CD4-positive, alpha-beta T cell treated with Interleukin-4 for 1 hour (primary cell): ENCODE results near the gene GRK2.

ENCODE experiments used
- DNase-seq, 2 donors: peaks; one replicate each; pipeline ENCODE4 v3.0.0-alpha.2; 2020 to 2022

The GRK2 gene

DNA sequence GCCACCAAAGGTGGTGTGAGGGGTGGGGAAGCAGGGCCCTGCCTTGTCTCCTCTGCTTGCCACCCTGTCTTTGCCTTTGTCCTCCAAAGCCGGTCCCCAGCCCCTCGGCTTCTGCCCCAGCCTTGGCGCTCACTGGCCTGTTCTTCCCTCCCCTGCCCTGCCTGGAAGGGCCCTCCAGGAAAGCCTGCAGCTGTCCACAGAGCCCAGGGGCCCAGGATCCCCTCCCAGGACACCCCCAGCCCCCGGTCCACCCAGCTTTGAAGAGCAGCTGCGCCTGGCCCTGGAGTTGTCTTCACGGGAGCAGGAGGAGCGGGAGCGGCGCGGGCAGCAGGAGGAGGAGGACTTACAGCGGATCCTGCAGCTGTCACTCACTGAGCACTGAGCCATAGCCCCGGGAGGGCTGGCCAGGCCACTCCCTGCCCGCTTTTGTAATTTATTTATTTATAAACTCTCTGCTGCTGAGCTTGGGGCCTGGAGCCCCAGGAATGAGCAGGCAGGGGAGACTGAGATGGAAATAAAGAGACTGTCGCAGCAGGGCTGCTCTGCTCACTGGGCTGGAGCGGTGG lies 35.8 kb downstream of the GRK2 start:
- no peak for DNase-seq

DNA sequence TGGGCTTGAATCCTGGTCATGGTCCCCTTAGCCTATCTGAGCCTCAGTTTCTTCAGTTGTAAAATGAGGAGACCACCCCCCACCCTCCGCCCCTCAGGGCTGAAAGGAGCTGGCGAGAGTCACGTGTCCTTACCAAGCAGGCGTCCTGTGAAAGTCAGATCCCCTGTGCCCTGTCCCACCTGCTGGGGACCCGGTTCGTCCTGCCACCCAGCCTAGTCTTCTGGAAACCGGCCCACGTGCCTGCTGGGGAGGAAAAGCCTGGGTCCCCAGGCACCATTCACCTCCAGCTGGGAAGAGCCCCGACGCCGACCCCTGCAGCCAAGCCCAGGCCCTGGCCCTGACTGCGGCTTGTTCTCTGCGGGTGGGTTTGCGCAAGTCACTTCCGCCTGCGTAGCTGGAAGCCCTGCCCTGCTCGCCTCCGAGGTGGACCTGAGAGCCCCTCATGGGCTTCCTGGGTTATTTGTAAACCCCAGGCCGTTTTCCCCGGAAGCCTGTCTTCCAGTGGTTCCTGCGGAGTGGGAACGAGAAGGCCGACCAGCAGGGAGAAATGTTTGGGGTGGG lies 36.4 kb downstream of the GRK2 start:
- peak in 1 of 2 donors; percentile 42 for DNase-seq

DNA sequence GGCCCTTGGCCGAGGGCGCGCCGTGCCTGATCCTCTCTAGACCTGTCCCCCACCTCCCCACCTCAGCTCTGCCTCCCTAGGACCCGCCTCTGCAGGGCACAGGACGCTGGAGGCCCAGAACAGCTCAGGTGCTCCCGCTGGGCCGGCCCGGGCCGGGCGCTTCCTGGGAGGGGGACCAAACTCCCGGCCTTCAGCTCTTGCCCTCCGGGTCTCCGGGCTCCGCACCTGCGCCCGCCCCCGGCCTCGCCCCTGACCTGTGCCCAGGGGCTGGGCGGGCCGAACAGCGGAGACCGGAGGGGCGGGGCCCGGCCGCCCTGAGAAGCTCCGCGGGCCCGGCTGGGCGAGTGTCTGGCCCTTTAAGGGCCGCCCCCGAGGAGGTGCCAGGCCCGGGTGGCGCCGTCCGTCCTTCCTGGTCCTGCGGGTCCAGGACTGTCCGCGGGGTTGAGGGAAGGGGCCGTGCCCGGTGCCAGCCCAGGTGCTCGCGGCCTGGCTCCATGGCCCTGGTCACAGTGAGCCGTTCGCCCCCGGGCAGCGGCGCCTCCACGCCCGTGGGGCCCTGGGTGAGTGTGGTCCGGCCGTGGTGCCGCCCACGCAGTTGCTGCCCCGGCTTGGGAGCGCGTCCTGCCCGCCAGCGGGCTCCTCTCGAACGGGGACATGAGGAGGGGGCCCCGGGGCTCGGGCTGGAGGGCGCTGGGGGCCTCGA lies 37.0 kb downstream of the GRK2 start, which contains the start of gene SSH3:
Gene SSH3 (plus strand): TSS at position 399 of the 703 bp plus-strand sequence. CDS start 96 bp downstream, at position 495.
- DNase-seq, result peak in 1 of 2 donors; percentile 36

GRCh38 chr11:67303835-67304411 lies 37.6 kb downstream of the GRK2 start:
- DNase-seq, result no peak

- DNase-seq, result no peak
Measured at GRCh38 chr11:67304511-67305113, 38.3 kb downstream of the GRK2 start.

DNA sequence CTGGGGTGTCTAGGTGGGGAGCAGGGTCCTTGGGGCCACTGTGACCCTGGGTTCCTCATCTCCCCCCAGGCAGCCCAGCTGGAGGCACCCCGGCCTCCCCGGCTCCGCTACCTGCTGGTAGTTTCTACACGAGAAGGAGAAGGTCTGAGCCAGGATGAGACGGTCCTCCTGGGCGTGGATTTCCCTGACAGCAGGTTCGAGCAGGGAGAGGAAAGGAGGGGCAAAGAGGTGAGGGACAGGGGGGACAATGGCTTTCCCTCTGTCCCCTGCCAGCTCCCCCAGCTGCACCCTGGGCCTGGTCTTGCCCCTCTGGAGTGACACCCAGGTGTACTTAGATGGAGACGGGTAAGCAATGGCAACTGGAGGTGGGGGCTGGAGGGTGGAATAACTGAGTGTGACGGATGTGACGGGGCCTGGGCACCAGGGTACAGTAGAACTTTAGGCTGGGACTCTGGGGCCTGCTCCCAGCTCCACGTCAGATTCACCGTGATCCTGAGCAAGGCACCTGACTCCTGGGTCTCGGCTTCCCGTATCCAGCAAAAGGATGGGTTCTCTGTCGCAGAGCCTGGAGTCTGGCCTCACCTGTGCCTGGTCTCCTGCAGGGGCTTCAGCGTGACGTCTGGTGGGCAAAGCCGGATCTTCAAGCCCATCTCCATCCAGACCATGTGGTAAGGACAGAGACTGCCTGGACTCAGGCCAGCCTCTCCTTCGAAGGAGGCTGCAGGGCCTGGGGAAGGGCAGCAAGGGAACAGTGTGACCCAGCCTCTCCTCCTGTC lies 40.7 kb downstream of the GRK2 start:
- DNase-seq, result no peak

DNA sequence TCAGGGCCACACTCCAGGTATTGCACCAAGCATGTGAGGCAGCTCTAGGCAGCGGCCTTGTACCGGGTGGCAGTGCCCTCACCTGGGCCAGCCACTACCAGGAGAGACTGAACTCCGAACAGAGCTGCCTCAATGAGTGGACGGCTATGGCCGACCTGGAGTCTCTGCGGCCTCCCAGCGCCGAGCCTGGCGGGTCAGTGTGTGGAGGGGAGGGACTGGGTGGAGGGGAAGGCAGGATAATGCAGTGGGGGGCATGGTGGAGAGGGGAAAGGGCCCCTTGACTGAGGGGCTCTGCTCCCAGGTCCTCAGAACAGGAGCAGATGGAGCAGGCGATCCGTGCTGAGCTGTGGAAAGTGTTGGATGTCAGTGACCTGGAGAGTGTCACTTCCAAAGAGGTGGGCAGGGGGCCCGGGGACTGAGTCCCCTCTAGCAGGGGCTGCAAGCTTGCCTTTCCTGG lies 41.3 kb downstream of the GRK2 start:
- DNase-seq, result no peak

- DNase-seq, result no peak
Measured at GRCh38 chr11:67308031-67308866, 42.0 kb downstream of the GRK2 start.

DNA sequence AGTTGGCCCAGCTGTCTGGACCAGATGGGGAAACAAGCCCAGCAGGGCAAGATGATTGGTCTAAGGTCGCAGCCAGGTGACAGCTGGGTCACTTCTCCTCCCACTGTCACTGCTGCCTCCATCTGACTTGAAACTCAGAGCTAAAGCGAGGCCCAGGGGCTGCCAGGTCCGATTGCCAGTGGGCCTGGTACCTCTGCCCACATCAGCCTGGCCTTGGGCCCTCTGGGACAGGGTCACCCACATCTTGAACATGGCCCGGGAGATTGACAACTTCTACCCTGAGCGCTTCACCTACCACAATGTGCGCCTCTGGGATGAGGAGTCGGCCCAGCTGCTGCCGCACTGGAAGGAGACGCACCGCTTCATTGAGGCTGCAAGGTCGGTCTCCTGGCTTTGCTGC lies 42.9 kb downstream of the GRK2 start:
- no peak for DNase-seq

GRCh38 chr11:67309661-67310061 lies 43.4 kb downstream of the GRK2 start:
- no peak for DNase-seq

GRCh38 chr11:67310246-67311050 lies 44.2 kb downstream of the GRK2 start:
- no peak for DNase-seq

DNA sequence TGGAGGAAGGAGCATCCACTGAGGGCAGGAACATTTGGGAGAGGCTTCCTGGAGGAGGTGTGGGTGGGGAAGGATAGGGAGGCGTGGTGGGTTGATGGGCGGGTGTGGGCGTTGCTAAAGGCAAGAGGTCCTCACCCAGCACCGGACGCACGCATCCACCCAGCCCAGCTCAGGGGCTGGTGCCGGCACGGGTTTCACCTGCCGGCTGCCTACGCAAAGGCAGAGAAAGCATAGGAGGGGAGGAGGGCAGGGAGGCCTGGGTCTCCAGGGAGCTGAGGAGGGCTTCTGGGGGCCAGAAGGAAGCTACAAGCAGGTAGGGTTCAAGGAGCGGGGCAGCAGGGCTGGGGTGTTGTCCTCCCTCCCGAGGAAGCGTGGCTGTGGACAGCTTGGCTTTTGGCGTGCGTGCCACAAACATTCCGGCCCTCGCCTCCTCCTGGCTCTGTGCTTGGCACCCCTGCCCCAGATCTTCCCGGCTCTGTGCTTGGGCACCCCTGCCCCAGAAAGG lies 44.8 kb downstream of the GRK2 start:
- DNase-seq, result no peak

GRCh38 chr11:67311556-67312082 lies 45.3 kb downstream of the GRK2 start:
- no peak for DNase-seq

DNA sequence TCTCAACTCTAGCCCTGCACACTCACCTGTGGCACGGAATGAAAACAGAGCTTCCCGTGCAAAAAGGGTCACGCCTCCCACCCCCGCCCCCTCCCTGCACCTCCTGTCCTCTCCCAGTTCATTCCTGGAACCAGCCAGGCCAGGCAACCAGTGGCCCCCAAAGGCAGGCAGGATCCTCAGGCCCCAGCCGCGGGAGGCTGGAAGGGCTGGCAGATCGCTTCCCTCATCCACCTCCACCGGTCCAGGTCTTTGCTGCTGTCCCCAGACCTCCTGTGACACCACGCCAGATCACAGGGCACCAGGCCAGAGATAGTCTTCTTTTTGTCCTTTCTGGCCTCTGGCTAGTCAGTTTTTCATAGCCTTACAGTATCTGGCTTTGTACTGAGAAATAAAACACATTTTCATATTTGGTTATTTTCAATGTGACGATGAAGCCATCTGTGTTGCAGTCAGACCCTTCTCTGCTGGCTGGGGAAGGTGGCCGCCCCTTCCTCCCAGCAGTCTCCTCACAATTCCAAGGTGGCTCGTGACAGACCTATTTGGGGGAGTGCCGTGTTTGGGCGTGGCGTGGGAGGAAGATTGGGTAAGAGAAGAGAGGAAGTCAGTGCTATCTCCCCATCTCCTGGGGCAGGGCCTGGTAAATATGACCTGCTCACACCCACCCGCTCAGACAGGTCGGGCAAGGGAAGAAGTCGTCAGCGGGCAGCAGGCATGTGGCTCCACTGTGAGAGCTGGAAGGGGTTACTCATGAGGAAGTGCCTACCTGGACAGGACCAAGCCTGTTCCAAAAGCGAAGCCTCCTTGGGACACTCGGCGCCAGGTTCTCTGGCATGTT lies 46.1 kb downstream of the GRK2 start:
- DNase-seq, result peak; percentile 52 to 56

- DNase-seq, result no peak
Measured at GRCh38 chr11:67313125-67313890, 47.0 kb downstream of the GRK2 start.

DNA sequence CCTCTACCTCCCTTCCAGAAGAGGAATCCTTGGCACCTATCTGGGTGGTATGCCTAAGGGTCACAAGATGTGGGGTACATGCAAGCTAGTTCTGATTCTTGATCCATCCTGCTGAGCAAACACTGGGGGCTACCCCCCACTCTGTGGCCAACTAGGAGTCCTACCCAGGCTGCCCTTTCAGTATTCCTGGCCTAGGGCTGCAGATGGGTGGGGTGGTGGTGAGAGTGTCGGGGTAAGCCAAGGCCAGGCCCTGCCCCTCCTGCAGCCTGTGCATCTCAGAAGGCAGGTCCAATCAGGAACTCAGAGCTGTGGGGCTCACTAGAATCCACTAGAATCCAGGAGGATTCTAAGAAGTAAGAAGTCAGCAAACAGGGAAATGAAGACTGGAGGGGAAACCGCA lies 47.9 kb downstream of the GRK2 start:
- DNase-seq, result no peak

GRCh38 chr11:67315325-67315909 lies 49.1 kb downstream of the GRK2 start:
- no peak for DNase-seq

- no peak for DNase-seq
Measured at GRCh38 chr11:67316882-67317204, 50.6 kb downstream of the GRK2 start.
